H9 (cell line): ENCODE measurements around the gene RALGAPB. TPM values are rescaled to one million over a fixed set of nuclear protein-coding genes. Genes with fewer than 3 reads are reported as not detected.
A peak's percentile ranks its signal among the peaks of the same experiment; 100 is the strongest.

ENCODE experiments used
- DNase-seq: peaks from one replicate; pipeline ENCODE4 v3.0.0-alpha.2; 2017
- H2AFZ ChIP-seq: one replicate; pipeline ENCODE4 v1.6.1; 2013; ENCODE audit warnings: mild to moderate bottlenecking, low read length, control low read depth, moderate library complexity
- H2AK5ac ChIP-seq: 2 replicates; pipeline ENCODE4 v1.6.1; 2013; ENCODE audit warnings: low read length, control low read depth, mixed read lengths; ENCODE audit not compliant: insufficient read length
- H2BK120ac ChIP-seq: one replicate; pipeline ENCODE4 v1.6.1; 2013; ENCODE audit warnings: low read depth, mild to moderate bottlenecking, low read length, control low read depth, inconsistent platforms; ENCODE audit not compliant: poor library complexity, severe bottlenecking
- H2BK12ac ChIP-seq: 2 replicates; pipeline ENCODE4 v1.6.1; 2013; ENCODE audit warnings: low read length, control low read depth, mixed read lengths, low read depth; ENCODE audit not compliant: insufficient read length
- H2BK15ac ChIP-seq: 2 replicates; pipeline ENCODE4 v1.6.1; 2013; ENCODE audit warnings: low read depth, low read length, control low read depth
- H2BK20ac ChIP-seq: one replicate; pipeline ENCODE4 v1.6.1; 2013; ENCODE audit warnings: low read depth, mild to moderate bottlenecking, low read length, control low read depth, inconsistent platforms; ENCODE audit not compliant: poor library complexity, severe bottlenecking
- H2BK5ac ChIP-seq: 2 replicates; pipeline ENCODE4 v1.6.1; 2013; ENCODE audit warnings: low read length, control low read depth, mixed read lengths; ENCODE audit not compliant: insufficient read length
- H3K14ac ChIP-seq: 2 replicates; pipeline ENCODE4 v1.6.1; 2013; ENCODE audit warnings: low read length, control low read depth; ENCODE audit not compliant: insufficient read depth
- H3K18ac ChIP-seq: 2 replicates; pipeline ENCODE4 v1.6.1; 2013; ENCODE audit warnings: low read depth, mild to moderate bottlenecking, mixed read lengths, low read length, control low read depth; ENCODE audit not compliant: insufficient read length
- H3K23ac ChIP-seq: 2 replicates; pipeline ENCODE4 v1.6.1; 2013; ENCODE audit warnings: low read length, control low read depth, mixed read lengths, low read depth; ENCODE audit not compliant: insufficient read length
- H3K23me2 ChIP-seq: 2 replicates; pipeline ENCODE4 v1.6.1; 2013; ENCODE audit warnings: low read depth, mild to moderate bottlenecking, mixed read lengths, low read length, control low read depth; ENCODE audit not compliant: insufficient read length, poor library complexity, severe bottlenecking
- H3K27ac ChIP-seq: 2 replicates; pipeline ENCODE4 v1.5.1; 2013; ENCODE audit warnings: low read length, control low read depth, mixed read lengths, low read depth; ENCODE audit not compliant: insufficient read length
- H3K27me3 ChIP-seq: 2 replicates; pipeline ENCODE4 v1.6.1; 2013; ENCODE audit warnings: low read length, control low read depth, inconsistent platforms; ENCODE audit not compliant: insufficient read depth
- H3K4ac ChIP-seq: 2 replicates; pipeline ENCODE4 v1.6.1; 2013; ENCODE audit warnings: low read depth, mild to moderate bottlenecking, control low read depth, inconsistent platforms, low read length, moderate library complexity
- H3K4me1 ChIP-seq: 2 replicates; pipeline ENCODE4 v1.6.1; 2013; ENCODE audit warnings: low read length, control low read depth, inconsistent platforms; ENCODE audit not compliant: insufficient read depth
- H3K4me2 ChIP-seq: 2 replicates; pipeline ENCODE4 v1.6.1; 2013; ENCODE audit warnings: low read length, control low read depth, mixed read lengths; ENCODE audit not compliant: insufficient read length, insufficient read depth
- H3K56ac ChIP-seq: 2 replicates; pipeline ENCODE4 v1.6.1; 2013; ENCODE audit warnings: low read depth, mild to moderate bottlenecking, mixed read lengths, low read length, control low read depth; ENCODE audit not compliant: insufficient read length
- H3K79me1 ChIP-seq: 2 replicates; pipeline ENCODE4 v1.6.1; 2013; ENCODE audit warnings: low read depth, mild to moderate bottlenecking, moderate library complexity, low read length, control low read depth, inconsistent platforms; ENCODE audit not compliant: insufficient read depth, poor library complexity, severe bottlenecking
- H3K79me2 ChIP-seq: 2 replicates; pipeline ENCODE4 v1.6.1; 2013; ENCODE audit warnings: low read length, control low read depth, inconsistent platforms; ENCODE audit not compliant: insufficient read depth
- H3K9ac ChIP-seq: 2 replicates; pipeline ENCODE4 v1.6.1; 2013; ENCODE audit warnings: low read length, control low read depth, mixed read lengths; ENCODE audit not compliant: insufficient read length; ENCODE audit errors: extremely low read depth
- H3K9me3 ChIP-seq: one replicate; pipeline ENCODE4 v1.6.1; 2013; ENCODE audit warnings: low read depth, low read length, inconsistent platforms; ENCODE audit not compliant: control insufficient read depth
- H3T11ph ChIP-seq: one replicate; pipeline ENCODE4 v1.6.1; 2013; ENCODE audit warnings: mild to moderate bottlenecking, low read length, control low read depth, inconsistent platforms
- H4K20me1 ChIP-seq: one replicate; pipeline ENCODE4 v1.6.1; 2013; ENCODE audit not compliant: control insufficient read depth, insufficient read length, insufficient read depth
- H4K5ac ChIP-seq: 2 replicates; pipeline ENCODE4 v1.6.1; 2013; ENCODE audit warnings: low read depth, mild to moderate bottlenecking, mixed read lengths, low read length, control low read depth; ENCODE audit not compliant: insufficient read length
- H4K8ac ChIP-seq: replicated peaks from 2 replicates; pipeline ENCODE4 v1.6.1; 2013; ENCODE audit warnings: low read length, control low read depth, mixed read lengths, low read depth; ENCODE audit not compliant: insufficient read length
- H4K91ac ChIP-seq: 2 replicates; pipeline ENCODE4 v1.6.1; 2013; ENCODE audit warnings: low read depth, mild to moderate bottlenecking, moderate library complexity, mixed read lengths, low read length, control low read depth; ENCODE audit not compliant: insufficient read length
- H3K27ac Mint-ChIP-seq, 3 experiments: 2 replicates in 2 of 3; 3 replicates in 1 of 3; pipeline ENCODE4 v1.8.0; 2020 to 2021; ENCODE audit warnings: mixed read lengths in 3 of 3, mild to moderate bottlenecking in 1 of 3, moderate library complexity in 1 of 3
- H3K27me3 Mint-ChIP-seq: 2 replicates; pipeline ENCODE4 v1.8.0; 2021; ENCODE audit warnings: low read depth, mild to moderate bottlenecking, moderate library complexity, mixed read lengths
- H3K36me3 Mint-ChIP-seq, 3 experiments: 2 replicates in 2 of 3; 3 replicates in 1 of 3; pipeline ENCODE4 v1.8.0; 2020 to 2021; ENCODE audit warnings: low read depth in 3 of 3, mixed read lengths in 3 of 3; ENCODE audit not compliant: insufficient read depth in 1 of 3
- H3K4me1 Mint-ChIP-seq, 2 experiments: 2 replicates each; pipeline ENCODE4 v1.8.0; 2020; ENCODE audit warnings: mixed read lengths in 2 of 2
- H3K4me3 Mint-ChIP-seq, 2 experiments: 2 replicates in 1 of 2; 3 replicates in 1 of 2; pipeline ENCODE4 v1.8.0; 2020 to 2021; ENCODE audit warnings: mild to moderate bottlenecking in 2 of 2, mixed read lengths in 2 of 2, moderate library complexity in 1 of 2
- H3K9me3 Mint-ChIP-seq, 2 experiments: 2 replicates in 1 of 2; 3 replicates in 1 of 2; pipeline ENCODE4 v1.8.0; 2020; ENCODE audit warnings: mild to moderate bottlenecking in 2 of 2, mixed read lengths in 2 of 2, moderate library complexity in 1 of 2
- CTCF ChIP-seq: fragments of 200-600 bp; sonication (generic); conservative IDR thresholded peaks from 3 replicates; pipeline ENCODE4 v1.8.0; 2021; ENCODE audit warnings: antibody characterized with exemption, mild to moderate bottlenecking
- WGBS: extraction: QIAGEN DNeasy Blood & Tissue Kit; methylation state at CpG from one replicate; pipeline ENCODE4 v1.1.7; 2013; ENCODE audit warnings: missing lambda C conversion rate, low lambda C conversion rate, mixed read lengths; ENCODE audit not compliant: insufficient read length; ENCODE audit errors: extremely low coverage; 5-methylcytosine and 5-hydroxymethylcytosine counted together
- total RNA-seq: library from RNA; stranded (reverse); gene quantifications from 2 replicates; pipeline ENCODE4 v1.2.1, GENCODE V29; 2021

Gene RALGAPB
- total RNA-seq, 1 experiment from 2014 or later: 28.5 TPM

- Mint-ChIP-seq H3K9me3 (no peaks in the 10 kb centered on the region), H3K4me3 (no peak overlapping the region; a peak in 1 of 5 replicates), H3K27me3 (no peaks in the 10 kb centered on the region; the same call in 1 of the 2 replicates), H3K4me1 (peaks cover 10 to 16% of the 10 kb centered on the region in 2 experiments), H3K27ac (peak overlapping the region in 1 of 3 experiments; percentile 28; a peak in 1 of 7 replicates), H3K36me3 (peaks cover 20 to 34% (median 30%) of the 10 kb centered on the region in 3 experiments; a peak in 6 of 7 replicates)
- H2BK120ac ChIP-seq: no peak overlapping the region
- DNase-seq: no peak
- H3K27me3 ChIP-seq: no peaks in the 10 kb centered on the region
- H4K8ac ChIP-seq: no peak overlapping the region
- no peak overlapping the region for H3K18ac ChIP-seq
- no peak overlapping the region for H2BK12ac ChIP-seq
- no peak overlapping the region for H2BK20ac ChIP-seq
- H2AK5ac ChIP-seq: no peak overlapping the region
- no peaks in the 10 kb centered on the region; the same call in 1 of the 2 replicates for H3K79me2 ChIP-seq
- no peak overlapping the region for H2BK5ac ChIP-seq
- H3K4me2 ChIP-seq: no peak overlapping the region
- H2AFZ ChIP-seq: no peak overlapping the region
- no peak overlapping the region for H3K14ac ChIP-seq
- no peak overlapping the region for H3T11ph ChIP-seq
- no peak for TF ChIP-seq CTCF
- H3K79me1 ChIP-seq: peaks cover 2% of the 10 kb centered on the region
- WGBS: no CpG with 5 or more reads among the region's 7 CpGs
- no peak overlapping the region for H3K27ac ChIP-seq
- H3K23me2 ChIP-seq: peaks cover 9% of the 10 kb centered on the region
- H4K20me1 ChIP-seq: no peaks in the 10 kb centered on the region
- H3K4ac ChIP-seq: no peak overlapping the region
- H3K9ac ChIP-seq: no peak overlapping the region
- H4K91ac ChIP-seq: no peak overlapping the region
- H3K9me3 ChIP-seq: no peaks in the 10 kb centered on the region
- H3K56ac ChIP-seq: no peak overlapping the region
- H4K5ac ChIP-seq: no peak overlapping the region
- no peak overlapping the region for H2BK15ac ChIP-seq
- H3K23ac ChIP-seq: no peak overlapping the region
- no peaks in the 10 kb centered on the region for H3K4me1 ChIP-seq
Observed at GRCh38 chr20:38450412-38450975, 22.1 kb upstream of the RALGAPB start.
